Fibroblast of the aortic adventitia (primary cell): ENCODE data around the gene TALDO1. TPM values are rescaled to one million over a fixed set of nuclear protein-coding genes. Genes with fewer than 3 reads are reported as not detected.

ENCODE experiments used
- DNase-seq: peaks from one replicate; pipeline ENCODE4 v3.0.0-alpha.2; 2010; ENCODE audit warnings: low read depth
- H3K4me3 ChIP-seq: 2 replicates; pipeline ENCODE4 v1.5.1; 2011; ENCODE audit warnings: low read depth, mild to moderate bottlenecking, control low read depth, low read length, moderate library complexity
- total RNA-seq: library from RNA; depleted of rRNA; stranded (reverse); fragments of >200 nt; gene quantifications from 2 replicates; pipeline ENCODE4 v1.2.3, GENCODE V29; 2012; ENCODE audit warnings: low replicate concordance
- TF ChIP-seq, protein P1 (sequence below): IDR thresholded peaks from 2 replicates; pipeline ENCODE4 v1.5.1; 2011; ENCODE audit warnings: mild to moderate bottlenecking, low read length, control low read depth, inconsistent platforms; ENCODE audit not compliant: insufficient read depth

TALDO1 gene
- total RNA-seq, 1 donor, result 146 TPM

DNA sequence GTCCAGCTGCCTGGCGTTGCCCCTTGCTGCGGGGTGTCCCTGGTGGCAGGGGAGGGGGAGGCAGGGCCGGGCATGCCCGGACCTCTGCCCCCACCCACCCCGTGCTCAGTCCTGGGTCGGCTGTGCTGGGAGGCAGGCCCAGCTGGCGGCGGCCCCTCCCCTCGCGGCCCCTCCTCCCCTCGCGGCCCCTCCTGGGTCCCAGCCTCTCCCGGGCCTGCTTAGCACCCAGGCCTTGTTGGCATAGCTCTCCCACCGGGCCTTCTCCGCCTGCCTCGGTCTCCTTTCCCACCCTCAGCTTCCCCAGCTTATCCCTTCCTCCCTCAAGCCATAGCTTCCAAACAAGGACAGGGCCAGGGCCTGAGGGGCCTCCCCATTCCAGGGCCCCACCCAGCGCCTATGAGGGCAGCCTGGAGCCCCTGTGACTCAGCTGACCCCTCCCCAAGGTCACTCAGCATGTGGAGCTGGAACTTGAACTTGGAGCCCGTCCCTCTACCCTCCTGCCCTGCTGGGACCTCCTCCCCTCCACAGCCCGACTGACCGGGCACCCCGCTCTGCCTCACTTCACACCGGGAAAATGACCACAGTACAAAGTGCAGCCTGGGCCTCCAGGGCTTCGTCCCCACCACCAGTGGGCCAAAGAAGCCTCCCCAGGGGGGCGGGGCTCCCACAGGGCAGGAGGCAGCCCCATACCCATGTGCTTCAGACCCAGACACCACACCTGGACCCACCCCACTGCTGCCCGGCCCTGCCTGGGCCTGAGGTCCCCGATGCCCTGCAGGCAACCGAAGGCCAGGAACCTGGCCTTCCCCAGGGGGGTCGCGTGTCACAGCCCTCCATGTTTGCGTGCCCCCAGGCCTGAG lies 40.1 kb upstream of the TALDO1 start:
- peak; percentile 43 for DNase-seq
- H3K4me3 ChIP-seq, result peak overlapping the region; percentile 87
- TF ChIP-seq, protein P1, sequence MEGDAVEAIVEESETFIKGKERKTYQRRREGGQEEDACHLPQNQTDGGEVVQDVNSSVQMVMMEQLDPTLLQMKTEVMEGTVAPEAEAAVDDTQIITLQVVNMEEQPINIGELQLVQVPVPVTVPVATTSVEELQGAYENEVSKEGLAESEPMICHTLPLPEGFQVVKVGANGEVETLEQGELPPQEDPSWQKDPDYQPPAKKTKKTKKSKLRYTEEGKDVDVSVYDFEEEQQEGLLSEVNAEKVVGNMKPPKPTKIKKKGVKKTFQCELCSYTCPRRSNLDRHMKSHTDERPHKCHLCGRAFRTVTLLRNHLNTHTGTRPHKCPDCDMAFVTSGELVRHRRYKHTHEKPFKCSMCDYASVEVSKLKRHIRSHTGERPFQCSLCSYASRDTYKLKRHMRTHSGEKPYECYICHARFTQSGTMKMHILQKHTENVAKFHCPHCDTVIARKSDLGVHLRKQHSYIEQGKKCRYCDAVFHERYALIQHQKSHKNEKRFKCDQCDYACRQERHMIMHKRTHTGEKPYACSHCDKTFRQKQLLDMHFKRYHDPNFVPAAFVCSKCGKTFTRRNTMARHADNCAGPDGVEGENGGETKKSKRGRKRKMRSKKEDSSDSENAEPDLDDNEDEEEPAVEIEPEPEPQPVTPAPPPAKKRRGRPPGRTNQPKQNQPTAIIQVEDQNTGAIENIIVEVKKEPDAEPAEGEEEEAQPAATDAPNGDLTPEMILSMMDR, result peak; percentile 27

DNA sequence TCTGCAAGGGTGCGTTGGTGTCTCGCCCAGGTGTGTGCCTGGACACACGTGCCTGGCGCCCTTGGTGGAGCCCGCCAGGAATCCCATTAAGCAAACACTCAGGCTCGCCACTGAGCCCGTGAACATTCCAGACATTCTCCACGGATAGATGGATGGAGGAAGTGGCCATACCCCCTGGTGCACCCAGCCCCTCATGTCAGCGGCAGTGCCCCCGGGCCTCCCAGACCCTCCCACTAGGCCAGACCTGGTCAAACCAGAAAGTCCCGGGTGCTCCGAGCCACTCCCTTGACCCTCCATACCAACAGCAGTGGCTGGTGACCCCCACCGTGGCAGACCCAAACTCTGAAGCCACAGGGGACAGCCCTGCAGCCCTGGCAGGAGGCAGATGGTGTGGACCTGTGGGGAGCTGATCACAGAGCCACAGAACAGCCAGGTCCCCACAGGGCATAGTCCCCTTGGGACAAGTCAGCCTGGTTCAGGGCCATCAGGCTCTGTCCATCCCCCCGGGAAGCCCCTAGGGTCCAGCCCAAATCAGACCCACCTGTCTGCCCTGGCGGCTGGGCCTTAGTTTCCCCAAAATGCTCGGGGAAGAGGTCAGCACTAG lies 39.3 kb upstream of the TALDO1 start:
- no peak overlapping the region for H3K4me3 ChIP-seq
- TF ChIP-seq, protein P1, result no peak
- no peak for DNase-seq

DNA sequence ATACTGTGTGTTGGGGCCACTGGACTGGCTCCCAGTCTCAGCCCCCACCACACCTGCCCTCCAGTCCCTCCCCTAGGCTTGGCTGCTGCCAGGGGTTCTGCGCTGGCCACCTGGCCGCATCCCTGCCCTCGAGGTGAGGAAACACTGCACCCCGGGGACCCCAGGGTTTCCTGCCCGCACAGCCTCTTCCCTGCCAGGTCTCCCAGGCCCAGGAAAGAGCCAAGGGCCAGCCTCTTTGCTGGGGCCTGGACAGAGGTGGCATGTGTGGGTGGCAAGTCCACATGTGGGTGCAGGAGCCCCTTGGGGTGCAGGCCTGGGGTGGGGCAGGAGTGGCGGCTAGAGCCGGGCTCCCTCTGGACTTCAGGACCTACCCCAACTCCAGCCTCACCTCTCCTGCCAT lies 38.8 kb upstream of the TALDO1 start:
- no peak overlapping the region for H3K4me3 ChIP-seq
- DNase-seq, result no peak
- TF ChIP-seq, protein P1, result no peak

DNA sequence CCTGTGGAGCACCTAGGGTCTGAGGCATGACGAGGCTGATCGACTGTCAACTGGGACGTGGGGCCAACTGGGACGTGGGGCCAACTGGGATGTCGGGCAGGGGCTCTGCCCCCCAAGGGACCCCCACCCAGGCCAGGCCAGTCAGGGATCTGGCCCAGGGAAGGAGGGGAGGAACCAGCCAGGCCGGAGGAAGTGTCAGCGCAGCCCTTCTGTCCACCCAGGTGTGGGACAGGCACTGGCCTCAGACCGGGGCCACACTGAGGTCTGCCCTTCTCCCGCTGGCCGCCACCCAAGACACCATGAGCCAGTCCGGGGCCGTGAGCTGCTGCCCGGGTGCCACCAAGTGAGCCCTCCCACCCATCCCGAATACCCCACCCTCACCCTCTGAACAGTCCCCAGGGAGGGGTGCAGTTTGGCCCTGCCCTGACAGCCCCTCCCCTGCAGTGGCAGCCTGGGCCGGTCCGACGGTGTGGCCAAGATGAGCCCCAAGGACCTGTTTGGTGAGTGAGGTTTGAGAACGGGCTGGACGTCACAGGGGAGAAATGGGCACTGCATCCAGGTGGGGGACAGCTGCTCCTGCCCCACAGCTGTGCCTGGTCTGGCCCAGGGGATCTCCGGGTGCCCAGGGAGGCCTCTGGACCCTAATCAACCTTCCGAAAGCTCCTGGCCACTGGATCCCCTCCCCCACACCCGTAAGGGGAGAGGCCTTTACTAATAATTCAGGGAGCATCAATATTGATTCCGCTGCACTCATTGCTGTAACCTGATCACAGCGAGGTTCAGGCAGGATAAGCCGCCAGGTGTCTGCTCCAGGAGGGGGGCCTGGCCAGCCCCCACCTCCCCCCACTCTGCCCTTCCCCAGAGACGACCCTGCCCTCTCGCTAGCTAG lies 37.9 kb upstream of the TALDO1 start:
- no peak overlapping the region for H3K4me3 ChIP-seq
- TF ChIP-seq, protein P1, result no peak
- no peak for DNase-seq

DNA sequence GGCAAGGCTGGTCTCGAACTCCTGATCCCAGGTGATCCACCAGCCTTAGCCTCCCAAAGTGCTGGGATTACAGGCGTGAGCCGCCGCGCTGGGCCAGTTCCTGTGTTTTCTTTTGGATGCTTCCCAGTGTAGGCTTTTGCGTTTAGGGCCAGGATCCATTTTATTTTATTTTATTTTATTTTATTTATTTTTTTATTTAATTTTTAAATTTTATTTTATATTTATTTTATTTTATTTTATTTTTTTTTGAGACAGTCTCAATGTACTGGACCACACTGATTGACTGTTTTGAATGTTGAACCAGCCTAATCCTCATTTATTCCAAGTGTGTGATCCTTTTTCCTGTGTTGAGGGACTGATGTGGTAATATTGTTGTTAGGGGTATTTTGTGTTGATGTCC lies 32.8 kb upstream of the TALDO1 start:
- H3K4me3 ChIP-seq, result no peak overlapping the region
- TF ChIP-seq, protein P1, result no peak
- no peak for DNase-seq

DNA sequence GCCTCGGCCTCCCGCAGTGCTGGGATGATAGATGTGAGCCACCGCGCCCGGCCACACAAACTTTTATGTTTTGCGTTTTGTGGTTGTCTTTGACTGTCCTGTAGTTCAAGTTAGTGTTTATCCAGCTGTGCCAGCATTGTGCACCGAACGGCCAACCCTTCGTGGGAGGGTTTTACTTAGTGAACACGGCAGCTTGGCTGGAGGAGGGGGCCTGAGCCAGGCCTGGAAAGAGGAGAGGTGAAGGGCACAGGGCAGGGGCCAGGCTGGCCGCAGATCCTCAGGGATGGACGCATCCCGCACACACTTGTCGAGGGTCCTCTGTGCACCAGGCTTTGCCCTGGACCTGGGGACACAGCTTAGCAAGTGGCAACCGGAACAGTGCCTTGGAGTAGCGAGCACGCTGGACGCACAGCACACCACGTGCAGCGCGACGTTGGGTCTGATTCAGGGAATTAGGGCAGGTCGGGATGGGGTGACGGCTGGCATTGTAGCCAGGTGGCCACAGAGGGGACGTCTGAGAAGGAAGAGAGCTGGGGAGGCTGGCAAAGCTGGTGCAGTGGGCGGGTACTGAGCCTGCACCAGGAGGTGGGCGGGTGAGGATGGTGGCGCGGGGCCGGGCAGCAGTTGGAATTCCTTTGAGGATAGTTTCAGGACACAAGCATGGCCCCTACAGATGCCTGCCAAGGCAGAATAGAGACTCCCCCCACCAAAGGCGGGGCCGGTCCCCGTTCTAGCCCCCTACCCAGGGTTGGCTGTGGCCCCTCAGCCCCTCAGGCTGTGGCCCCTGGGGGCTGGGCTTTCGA lies 27.8 kb upstream of the TALDO1 start:
- no peak for DNase-seq
- TF ChIP-seq, protein P1, result no peak
- H3K4me3 ChIP-seq, result no peak overlapping the region
